HG03064 (cell line): Measurements from ENCODE around the gene RNF150.
"Not testable (repeated sequence)": the region's sequence is repeated elsewhere in the genome, so short reads cannot be mapped to it uniquely, and the experiment has no call there.

Experiments
- ATAC-seq: cut with Tn5 transposase; IDR thresholded peaks from one replicate; pipeline ENCODE4 v1.9.1; 2021; ENCODE audit warnings: low read depth; ENCODE audit not compliant: unreplicated experiment

RNF150 gene

DNA sequence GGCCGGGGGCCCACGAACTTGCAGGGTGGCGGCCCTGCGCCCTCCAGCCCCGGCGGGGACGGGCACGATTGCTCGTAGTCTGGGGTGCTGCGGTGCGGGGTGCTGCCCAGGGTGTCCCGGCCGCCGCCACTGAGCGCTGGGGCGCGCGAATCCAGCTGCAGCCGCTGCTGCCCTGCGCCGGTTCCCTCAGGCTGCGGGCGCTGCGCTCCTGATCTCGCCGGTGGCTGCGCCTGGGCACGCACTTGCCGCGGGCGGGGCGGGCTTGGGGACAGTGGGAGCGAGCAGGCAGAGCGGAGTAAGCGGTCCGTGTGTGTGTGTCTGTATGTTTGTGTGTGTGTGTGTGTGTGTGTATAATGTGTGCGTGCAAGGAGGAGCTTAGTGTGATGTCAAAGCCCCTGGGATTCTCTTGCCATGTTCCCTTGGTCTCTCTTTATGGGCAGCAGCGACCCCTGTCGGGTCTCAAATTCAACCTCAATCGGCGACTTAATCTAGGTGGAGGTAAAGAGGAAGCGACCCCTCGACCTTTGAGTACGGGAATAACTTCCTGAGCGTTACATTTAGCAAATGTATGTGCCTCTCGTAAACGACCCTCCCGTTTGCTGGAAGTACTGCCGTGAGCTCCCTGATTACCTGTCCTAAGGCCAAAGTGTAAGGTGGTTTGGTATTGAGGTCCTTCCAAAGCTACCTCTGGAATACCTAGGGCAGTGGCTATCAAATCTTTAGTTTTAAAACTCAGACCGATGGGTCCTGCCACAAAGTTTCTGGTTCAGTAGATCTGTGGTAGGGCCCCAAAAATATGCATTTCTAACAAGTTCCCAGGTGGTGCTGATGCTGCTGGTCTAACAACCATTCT is at the start of gene RNF150:
Gene RNF150 (minus strand): TSS at position 324 of the 853 bp plus-strand sequence.
- ATAC-seq: peak; percentile 63

DNA sequence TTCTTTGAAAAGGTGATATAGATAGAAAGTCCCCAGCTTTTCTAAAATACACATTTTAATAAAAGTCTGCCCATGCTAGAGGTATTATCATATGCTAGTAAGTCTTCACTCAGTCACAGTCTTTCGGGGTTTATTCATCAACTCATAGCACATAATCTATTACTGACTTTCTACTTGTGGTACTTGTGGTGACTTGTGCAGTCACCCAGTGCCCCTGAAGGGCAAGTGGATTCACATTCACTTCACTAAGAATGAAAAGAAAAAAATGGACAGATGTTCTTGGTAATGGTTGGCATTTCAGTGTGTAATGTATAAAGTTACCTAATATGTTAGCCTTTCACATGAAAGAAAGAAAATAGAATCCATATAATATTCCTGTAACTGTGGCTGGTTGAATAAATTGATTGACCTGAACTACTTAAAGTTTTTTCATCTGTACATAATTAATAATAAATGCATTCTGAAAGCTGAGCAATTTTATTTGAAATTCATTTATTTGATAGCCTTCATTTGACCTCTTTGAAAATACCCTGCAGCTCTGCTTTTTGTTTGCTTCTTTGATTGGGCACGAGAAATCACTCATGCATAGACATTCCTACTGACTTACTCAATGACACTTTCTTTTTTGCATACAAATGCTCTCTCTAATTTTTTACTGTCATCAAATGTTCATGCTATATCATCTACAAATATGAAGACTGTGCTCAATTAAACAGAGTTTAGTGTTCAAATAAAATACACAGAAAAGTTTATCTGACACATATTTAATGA is 47.9 kb upstream of the RNF150 start:
- no peak for ATAC-seq

DNA sequence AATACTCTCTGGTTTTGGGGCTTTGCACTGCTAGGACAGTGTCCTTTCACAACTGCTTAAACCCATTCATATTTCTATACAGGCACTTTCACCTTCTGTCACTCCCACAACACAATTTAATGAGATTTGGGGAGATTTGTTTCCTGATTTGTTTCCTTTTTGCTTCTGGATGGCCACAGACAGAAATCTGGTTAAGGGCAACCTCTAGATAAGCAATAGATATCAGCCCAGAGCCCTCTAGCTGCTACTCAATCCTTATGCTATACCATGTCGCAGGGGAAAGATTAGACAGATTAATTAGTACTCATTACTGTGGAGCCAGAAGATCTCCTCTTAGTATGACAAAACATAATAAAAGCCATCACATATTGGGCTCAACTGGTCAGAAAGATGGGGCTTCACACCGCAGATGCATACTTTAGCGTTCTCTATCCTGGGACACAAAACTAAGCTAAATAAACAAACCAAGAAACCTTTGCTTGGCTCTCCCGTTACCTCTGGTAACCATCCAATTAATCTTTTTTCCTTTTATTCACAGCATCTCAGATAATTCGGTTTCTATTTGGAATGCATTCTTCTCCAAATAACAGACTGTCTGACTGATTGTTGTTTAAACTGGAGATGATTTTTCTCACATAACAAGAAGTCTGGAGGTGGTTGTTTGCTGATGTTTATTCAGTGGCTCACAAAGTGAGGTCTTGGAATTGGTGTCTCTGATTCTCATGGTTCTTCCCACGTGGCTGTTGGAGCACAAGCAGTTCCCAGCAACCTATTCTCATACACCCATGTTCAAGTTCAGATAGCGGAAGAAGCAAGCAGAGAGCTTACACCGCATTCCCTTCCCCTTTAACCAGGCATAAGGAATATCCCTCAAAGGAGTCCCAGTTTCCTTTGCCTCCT is 46.5 kb upstream of the RNF150 start:
- ATAC-seq: no peak

DNA sequence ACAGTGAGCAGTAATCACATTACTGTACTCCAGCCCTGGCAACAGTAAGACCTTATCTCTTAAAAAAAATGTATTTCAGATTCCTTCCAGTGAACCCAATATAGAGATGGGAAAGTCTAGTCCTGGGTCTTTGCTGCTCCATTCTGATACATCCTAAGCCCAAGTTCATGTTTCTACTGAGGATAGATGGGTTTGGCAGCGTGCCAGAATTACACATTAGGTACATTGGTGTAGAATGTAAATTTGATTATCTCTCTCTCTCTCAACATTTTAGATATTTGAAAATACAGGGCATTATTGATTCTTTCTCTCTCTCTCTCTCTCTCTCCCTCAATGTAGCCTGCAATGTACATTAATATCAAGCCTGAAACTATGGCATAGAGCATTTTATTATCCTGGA is 43.9 kb upstream of the RNF150 start:
- ATAC-seq: no peak

DNA sequence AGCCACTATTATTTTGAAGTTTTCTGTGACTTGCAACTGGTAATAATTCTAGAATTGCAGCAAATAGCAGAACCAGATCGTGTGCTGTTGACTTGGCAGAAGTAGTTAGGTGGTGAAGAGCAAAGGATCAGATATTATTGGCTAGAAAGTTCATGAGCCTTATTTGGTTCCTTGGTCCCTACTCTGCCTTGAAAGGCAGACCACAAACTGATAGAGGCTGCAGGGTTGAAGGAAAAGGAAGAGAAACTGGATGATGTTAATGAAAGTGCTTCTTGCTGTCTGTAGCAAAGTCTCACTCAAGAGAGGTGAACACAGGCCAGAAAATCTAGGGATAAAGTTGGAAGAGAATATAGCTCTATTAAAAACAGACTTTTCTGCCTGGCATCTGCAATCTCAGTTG is 41.2 kb upstream of the RNF150 start:
- ATAC-seq: no peak

DNA sequence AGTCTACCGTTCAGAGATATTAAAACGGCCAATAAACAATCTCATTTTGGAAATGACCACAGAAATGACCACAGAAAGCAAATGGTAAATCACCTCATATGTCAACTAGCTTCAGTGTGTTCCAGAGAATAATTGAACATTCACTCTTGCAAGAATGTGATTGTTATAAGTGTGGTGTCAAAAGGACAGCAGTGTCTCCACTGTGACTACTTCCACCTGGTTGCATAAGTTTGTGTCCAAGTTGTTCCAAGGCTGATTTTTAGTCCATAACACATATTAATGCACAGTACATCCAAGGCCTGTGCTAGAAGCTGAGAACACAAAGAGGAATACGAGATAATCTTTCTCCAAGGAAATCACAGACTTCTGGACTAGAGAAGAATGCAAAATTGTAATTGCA is 37.4 kb upstream of the RNF150 start:
- no peak for ATAC-seq

DNA sequence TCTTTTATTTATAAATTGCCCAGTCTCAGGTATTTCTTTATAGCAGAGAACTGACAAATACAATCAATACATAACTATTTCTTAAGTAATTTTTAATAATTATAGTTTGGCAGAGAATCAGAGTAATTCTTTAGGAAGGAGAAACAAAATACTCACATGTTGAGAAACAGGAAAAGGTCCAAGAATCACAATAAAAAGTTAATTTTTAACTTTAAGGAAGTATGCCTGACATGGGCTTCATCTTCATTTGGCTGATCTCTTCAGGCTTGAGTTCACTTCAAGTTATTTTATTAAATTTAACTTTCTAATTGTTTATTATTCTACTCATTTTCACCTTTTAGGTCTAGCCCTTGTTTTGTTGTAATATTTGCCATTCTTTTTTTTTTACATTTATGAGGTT is 36.1 kb upstream of the RNF150 start:
- ATAC-seq: no peak

DNA sequence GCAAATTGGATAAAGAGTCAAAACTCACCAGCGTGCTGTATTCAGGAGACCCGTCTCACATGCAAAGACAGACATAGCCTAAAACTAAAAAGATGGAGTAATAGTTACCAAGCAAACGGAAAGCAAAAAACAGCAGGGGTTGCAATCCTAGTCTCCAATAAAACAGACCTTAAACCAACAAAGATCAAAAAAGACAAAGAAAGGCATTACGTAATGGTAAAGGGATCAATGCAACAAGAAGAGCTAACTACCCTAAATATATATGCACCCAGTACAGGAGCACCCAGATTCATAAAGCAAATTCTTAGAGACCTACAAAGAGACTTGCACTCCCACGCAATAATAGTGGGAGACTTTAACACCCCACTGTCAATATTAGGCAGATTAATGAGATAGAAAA is 31.7 kb upstream of the RNF150 start:
- not testable (repeated sequence) for ATAC-seq

DNA sequence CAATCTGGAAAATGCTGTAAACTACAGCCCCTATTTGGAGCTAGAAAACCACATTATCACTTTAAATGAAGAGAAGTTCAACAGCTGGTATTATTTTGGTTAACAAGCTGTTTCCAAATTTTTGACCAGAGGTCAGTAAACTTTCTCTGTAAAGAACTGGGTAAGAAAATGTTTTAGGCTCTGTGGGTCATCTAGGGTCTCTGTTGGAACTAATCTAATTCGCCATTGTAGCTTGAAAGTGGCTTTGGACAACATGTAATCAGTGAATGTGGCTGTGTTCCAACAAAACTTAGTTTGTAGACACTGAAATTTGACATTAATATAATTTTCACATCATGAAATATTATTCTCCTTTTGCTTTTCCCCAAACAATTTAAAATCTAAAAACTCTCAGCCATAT is 25.8 kb upstream of the RNF150 start:
- ATAC-seq: no peak

DNA sequence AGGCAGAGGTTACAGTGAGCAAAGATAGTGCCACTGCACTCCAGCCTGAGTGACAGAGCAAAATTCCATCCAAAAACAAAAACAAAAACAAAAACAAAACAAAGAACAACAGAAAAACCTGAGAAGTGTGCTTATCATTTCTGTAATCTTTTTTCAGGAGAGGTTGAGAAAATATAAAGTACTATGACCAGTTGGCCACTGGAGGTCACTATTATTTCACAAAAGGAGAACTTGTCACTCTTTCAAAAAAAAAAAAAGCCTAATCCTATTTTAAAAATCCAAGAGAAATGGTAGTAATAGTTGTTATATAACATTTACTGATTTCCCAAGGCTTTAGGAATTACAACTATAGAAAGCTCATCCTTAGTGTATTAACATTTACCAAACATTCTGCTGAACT is 24.9 kb upstream of the RNF150 start:
- ATAC-seq: no peak

DNA sequence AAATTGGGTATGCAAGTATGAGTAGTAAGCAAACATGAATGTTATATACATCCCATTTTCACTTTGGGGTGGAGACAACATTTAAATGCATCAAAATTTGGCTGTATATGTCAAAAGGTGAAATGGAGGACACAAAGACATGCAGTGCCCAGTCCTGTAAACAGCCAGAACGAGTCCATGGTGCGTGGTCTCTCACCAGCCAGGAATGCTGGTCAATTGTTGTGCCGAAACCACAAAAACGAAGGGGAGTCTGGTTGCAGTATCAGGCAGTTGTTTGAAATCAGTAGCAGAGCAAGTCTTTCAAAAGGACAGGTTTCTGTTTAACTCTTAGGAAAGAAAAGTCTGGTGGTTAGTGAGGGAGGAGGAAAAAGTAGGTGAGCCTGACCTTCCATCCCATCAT is 22.3 kb upstream of the RNF150 start:
- no peak for ATAC-seq

DNA sequence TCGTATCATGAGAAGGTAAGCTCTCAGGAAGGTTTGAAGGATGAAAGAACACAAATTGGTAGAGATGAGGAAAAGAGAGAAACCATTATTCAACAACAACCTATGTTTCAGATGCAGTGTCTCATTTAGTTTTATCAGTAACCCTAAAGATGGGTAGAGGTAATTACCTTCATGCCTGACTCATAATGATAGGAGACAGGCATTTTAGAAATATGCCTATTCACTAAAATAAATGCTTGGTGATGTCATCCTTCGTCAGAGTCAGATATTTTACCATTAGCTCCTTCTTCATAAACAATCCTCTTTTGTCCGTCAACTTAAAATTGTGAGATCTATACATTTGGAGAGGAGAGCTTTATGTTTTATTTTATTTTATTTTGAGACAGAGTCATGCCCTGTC is 21.5 kb upstream of the RNF150 start:
- no peak for ATAC-seq

DNA sequence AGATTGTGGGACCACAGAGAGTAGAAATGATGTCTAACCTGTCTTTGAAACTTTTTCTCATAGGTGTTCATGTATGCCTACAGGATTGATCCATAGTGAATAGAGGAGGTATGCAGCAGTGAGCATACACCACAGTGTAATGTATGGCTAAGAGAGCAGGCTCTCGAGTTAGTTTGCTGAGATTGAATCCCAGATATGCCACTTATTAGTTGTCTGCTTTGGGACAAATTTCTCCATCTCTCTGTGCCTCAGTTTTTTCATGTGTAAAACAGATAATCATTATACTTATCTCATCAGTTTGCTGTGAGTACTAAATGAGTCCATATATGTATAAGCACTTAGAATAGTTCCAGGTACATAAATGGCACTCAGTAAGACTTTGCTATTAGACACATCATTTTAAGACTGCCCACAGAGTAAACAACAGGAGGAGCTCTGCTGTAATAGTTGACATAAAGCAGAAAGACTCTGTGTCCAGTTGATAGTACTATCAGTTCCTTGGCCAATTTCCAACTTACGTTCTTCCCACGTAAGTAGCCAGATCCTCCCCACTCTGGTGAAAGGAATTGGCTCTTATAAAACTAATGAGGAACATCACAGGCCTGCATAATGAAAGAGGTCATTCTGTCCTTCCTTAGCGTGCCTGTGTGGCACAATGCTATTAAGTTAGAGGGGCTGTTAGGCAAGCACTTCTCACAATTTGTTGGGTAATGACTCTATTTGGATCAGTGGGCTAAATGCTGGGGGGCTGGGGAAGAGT is 20.7 kb upstream of the RNF150 start:
- no peak for ATAC-seq

DNA sequence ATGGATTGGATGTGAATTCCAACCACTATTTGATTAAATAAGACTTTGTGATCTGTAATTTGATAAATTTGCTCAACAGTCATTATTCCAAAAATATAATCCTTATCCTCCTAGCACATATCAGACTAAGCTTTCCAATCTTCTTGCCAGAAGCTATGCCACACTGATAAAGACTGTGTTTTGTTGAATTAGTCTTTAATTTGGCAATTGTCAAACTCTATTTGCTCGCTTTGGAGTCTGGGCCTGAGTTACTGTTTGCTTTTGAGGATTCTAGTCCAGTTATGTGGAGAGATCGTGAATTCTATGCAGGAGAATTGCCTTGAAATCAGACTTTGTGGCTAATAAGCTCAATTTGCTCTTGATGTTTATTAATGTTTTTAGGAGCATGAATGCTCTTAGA is 10.9 kb upstream of the RNF150 start:
- ATAC-seq: no peak

DNA sequence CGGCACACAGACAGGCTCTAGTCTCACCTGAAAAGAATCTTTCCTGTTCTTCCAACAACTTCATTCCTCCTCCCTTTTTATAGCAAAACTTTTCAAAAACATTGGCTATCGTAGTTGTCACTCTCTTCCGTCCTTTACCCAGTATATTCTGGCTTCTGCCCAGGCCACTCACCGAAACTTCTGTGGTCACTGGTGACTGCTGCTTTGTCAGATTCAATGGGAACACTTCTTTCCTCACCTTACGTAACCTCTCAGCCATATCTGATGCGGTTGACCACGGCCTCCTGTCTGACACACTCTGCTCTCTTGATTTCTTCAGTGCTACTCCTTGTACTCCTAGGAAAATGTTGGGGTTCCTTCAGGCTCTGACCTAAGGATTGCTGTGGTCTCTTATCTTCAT is 9.2 kb upstream of the RNF150 start:
- ATAC-seq: no peak

DNA sequence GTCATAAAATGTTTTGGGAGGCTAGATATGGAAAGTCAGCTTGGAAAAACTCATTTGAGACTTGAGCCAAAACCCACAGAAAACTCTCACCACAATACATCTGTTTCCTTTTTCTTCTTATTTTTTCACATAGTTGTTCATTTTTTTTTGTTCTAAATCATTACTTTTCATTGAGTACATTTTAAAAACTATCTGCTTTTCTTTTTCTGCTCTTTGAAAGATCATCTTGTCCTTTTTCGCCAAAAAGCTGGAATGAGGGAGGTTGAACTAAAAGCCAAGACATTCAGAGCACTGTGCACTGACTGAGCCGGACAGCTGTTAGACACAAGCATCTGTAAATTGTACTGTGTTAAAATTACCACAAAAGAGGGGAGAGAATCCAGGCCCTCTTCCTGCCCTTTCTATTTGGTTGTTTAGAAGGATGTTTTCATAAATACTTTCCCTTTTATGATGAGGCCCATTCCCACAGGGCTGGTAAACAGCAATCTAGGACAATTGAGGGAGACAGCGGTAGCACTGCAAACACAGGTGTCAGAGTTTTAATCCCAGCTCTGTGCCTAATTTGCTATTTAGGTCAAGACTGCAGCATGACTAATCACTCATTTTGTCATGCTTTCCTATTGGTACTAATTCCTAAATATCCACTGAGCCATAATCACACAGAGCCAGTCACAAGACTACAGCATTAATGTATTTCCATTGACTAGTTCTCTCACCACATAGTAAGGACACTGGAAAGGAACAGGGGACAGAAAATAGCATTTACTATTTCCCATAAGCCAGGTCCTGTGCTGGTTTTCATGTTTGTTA is 7.3 kb upstream of the RNF150 start:
- ATAC-seq: no peak

DNA sequence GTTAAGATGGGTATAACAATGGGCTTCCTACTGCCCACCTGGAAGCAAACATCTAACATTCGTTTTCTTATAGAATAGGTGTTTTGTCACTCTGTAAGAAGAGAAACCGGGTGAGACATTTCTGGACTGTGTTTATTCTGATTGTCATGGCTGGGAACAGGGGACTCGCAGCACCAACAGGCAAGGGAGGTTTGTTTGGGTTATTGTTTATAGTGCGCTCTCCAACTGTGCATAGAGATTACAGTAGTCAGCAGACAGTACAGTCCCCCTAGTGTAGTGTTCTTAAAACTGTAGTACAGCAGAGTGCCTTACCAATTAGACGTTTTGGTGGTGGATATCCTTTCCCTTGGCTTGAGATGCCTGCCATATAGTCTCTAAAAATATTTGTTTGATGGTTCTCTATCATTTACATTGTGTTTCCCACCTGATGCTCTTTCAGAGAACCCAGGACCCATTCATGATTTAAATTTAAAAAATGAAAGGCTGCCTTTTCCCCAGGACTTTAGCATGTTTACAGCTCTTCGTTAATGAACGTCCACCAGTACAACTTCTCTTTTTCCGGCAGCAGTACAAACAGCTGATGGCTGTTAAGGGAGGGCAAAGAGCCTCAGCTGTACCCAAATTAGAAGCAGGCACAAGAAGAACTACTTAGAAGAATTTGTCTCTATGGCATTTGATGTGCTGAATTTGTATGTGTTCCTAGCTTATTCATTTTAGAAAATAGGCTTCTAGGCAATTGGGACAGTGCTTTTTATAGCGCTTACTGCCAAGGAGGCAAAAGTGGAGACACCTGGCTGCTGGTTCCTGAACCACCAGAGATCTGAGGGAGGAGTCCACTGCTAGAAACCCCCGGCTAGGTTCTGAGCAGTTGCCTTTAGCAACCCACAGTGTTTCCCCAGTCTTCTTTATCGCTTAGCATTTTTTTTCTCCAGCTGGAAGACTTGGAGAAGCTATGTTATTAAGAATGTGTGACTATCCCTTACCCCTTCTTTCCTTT is 1.0 kb upstream of the RNF150 start:
- ATAC-seq: no peak

DNA sequence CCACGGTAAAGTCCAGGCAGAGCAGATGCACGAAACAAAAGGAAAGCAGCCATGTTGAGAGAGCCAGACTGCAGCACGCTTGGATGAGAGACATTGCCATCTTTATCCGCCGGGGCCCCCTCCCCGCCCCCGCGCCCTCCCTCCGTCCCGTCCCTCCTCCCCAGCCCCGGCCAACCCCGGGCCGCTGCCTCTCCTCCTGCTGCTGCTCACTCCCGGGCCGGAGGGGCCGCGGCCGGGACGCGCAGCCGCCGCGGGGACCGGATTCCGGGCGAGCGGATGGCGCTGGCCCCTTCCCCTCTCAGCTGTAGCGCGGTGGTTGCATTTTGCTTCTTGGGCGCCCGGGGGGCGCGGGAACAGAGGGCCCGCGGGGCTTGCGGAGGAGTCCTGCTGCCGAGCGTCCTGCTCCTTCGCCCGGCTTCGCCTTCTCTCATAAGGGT is 542 bp downstream of the RNF150 start:
- ATAC-seq: peak; percentile 30
